Stimulated activated CD8-positive, alpha-beta memory T cell treated with anti-CD3 and anti-CD28 coated beads, Interleukin-7, amount 100 ng/mL, for 24 hours (primary cell): ENCODE results near the gene RAI2.

Source experiments
- DNase-seq: peaks from one replicate; pipeline ENCODE4 v3.0.0-alpha.2; 2020; ENCODE audit warnings: low read depth

RAI2 gene

DNA sequence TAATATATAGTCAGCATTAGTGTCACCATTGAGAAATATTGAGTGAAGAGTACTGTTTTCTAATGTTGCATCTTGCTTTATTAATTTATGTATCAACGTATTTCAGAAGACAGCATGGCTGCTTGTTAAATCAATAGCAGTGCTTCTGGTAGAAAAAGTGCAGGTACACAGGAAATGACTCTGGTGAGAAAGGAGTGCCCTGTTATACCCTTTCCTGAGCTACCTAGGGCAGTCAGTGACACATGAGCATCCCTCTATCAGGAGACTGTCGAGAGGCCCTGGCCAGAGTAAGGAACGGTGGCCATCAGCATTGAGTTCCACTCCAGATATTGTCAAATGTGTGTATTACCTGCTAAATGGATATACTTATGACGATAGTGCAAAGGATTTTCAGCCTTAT, 81.7 kb downstream of the RAI2 start:
- no peak for DNase-seq

DNA sequence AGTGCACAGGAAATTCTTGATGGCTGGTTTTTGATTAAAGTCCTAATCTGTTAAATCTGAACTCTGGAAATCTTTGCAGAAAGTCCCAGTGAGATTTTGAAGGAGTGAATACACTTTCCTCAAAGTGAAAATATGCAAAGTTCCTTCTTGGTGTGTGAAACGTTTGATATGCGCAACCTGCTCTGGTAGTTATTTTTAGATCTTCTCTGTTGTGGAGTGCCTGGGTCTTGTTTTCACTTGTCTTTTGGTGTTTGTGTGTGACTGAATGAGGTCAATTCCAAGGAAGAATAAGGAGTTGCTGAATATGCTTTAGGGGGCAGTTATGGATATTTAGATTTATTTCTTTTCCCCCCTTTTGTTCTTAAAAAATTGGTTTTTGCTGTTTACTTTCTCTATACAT, 82.1 kb downstream of the RAI2 start:
- no peak for DNase-seq

DNA sequence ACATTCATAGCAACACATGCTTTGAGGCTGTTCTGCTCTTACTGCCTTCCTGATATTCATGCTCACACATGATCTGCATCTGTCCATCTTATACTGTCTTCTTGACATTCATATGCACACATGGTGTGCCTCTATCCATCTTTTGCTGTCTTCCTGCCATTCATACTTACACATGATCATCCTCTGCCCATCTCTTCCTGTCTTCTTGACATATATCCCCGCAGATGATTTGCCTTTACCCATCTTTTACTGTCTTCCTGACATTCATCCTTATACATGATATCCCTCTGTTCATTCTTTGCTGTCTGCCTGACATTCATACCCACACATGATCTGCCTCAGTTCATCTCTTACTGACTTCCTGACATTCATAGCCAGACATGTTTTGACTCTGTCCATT, 87.0 kb downstream of the RAI2 start:
- no peak for DNase-seq

DNA sequence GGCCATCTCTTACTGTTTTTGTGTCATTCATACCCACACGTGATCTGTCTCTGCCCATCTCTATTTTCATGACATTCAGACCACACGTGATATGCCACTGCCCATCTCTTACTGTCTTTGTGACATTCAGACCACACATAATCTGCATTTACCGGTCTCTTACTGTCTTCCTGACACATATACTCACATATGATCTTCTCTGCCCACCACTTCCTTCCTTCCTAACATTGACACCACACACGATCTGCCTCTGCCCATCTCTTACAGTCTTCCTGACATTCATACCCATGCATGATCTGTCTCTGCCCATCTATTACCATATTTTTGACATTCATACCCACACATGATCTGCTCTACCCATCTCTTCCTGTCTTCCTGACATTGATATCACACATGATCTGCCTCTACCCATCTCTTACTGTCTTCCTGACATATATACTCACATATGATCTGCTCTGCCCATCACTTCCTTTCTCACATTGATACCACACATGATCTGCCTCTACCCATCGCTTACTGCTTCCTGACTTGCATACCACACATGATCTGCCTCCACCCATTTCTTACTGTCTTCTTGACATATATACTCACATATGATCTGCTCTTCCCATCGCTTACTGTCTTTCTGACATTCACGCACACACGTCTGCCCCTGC, 87.7 kb downstream of the RAI2 start:
- no peak for DNase-seq

DNA sequence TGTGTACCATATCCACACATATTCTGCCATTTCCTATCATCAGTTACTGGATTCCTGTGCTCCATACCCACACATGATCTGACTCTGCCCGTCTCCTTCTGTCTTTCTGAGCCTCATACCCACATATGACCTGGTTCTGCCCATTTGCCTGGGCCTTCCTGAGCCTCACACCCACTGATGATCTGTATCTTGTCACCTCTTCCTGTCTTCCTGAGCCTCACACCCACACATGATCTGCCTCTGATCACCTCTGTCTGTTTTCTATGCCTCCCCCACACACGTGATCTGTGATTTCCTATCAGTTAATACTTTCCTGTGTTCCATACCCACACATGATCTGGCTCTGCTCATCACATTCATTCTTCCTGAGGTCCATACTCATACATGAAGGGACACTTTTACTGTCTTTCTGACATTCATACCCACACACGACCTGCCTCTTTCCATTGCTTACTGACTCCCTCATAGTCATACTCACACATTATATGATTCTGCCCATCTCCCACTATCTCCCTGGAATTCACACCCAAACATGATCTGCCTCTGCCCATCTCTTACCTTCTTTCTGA, 91.3 kb downstream of the RAI2 start:
- DNase-seq = no peak

DNA sequence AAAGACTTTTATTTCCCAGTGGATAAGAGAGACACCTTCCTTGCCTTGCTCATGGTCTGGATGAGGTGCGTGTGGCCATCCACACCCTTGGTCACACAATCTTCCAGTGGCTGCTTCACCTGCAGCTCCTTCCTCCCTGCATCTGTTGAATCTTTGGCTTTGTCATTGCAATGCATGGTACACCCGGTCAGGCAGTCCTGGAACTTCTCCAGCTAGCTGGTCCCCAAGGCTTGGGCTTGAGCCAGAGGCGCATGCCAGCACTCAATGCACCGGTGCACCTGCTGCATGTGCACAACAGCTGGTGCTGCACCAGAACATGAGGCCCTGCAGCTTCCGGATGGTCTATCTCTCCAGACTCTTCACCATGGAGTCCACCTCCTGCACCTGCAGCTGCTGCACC, 92.1 kb downstream of the RAI2 start:
- DNase-seq = no peak

DNA sequence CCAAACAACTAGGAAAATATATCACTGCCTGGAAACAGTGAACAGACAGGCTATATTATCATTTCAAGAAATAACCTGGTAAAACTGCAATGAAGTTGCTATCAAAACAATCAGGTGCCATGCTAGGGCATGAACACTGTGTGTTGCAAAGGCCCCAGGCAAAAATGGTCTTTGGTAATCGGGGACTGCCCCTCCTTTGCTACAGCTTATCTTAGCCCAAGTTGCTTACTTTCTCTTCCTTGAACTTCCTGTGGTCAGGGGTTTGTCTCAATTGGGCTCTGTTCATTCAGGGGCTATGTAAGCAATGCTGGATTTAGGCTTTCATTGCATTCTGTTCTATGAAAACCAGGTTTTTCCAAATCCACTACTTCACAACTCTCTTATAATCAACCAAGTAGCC, 93.4 kb downstream of the RAI2 start:
- DNase-seq = no peak

DNA sequence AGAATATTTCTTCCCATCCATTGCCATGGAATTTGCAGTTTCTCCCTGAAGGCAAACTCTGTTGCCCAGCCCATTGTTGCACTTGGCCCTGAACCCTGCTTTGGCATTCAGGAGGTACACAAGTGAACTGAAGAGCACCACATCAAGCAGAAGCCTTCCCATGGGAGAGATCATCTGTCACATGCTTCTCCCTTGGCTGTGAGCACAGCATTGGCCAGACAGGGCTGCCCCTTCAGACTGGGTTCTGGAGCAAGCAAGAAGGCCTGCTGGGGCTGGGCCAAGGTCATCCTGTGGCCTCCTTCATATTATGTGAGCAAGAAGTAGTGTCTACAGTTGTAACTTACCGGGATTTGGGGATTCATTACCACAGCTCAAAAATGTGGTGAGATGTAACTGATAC, 101.1 kb downstream of the RAI2 start:
- DNase-seq = no peak

DNA sequence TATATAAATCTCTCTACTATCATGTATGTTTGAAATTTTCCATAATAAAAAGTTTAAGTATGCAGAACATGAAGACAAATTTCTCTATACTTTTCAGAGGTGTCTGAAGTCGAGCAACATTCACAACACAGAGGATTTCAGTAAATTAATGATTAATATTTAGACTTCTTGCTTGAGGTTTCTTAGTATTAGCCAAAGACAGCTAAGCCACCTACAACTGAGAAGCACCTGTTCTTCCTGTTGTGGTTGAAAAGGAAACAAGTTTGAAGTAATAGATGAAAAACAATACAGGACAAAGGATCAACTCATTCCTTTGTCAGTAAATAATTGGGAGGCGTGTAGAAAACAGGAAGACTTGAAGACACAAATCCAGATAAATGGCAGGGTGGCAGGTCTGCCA, 102.7 kb downstream of the RAI2 start:
- no peak for DNase-seq

DNA sequence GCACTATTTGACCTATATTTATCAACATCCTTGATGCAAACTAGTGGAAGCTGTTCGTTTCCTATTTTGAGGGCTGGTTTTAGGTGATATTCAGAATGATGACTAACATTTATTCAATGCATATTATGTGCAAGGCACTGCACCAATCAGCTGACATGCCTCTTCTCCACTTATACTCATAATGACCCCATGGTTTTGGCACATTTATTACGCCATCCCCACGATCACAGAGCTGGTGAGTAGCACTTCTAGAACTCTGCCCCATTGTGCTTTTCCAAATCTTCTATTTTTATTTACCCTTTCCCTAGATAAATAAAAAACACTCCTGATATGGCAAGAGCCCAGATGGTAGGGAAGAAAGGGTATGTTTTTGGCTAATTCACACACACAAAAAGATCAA, 110.7 kb downstream of the RAI2 start:
- DNase-seq = no peak
